ENCODE measurements around the gene POC5. TPM values are rescaled to one million over a fixed set of nuclear protein-coding genes. Genes with fewer than 3 reads are reported as not detected.

POC5 gene
- total RNA-seq, 3 donors from 2014 or later, result 7.7 to 13.3 (median 9.5) TPM

DNA sequence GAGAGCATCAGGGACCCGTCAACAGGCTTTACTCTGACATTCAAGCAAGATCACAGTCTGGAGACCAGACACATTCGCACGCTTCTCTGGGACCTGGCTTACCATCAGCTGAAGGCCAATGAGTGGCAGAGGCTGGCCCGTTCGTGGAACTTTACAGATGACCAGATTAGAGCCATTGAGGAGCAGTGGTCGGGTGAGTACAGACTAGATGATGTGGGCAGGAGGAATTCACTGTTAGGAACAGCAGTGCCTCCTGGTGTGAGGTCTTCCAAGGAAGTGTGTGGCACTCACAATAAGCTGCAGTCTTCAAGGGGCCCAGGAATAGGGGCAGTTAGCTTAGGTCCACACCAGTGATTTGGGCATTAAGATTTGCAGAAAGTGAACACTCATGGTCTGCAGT, 50.4 kb downstream of the POC5 start:
- Histone ChIP-seq H3K36me3 (ENCODE audit: low read depth) (no peaks in the 10 kb centered on the region), H3K4me1 (ENCODE audit: low read depth) (no peaks in the 10 kb centered on the region), H3K9me3 (no peaks in the 10 kb centered on the region), H3K4me3 (no peak overlapping the region)
- no peak for DNase-seq
- TF ChIP-seq, protein P1, sequence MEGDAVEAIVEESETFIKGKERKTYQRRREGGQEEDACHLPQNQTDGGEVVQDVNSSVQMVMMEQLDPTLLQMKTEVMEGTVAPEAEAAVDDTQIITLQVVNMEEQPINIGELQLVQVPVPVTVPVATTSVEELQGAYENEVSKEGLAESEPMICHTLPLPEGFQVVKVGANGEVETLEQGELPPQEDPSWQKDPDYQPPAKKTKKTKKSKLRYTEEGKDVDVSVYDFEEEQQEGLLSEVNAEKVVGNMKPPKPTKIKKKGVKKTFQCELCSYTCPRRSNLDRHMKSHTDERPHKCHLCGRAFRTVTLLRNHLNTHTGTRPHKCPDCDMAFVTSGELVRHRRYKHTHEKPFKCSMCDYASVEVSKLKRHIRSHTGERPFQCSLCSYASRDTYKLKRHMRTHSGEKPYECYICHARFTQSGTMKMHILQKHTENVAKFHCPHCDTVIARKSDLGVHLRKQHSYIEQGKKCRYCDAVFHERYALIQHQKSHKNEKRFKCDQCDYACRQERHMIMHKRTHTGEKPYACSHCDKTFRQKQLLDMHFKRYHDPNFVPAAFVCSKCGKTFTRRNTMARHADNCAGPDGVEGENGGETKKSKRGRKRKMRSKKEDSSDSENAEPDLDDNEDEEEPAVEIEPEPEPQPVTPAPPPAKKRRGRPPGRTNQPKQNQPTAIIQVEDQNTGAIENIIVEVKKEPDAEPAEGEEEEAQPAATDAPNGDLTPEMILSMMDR (IDR thresholded peaks at IDR 0.05), result no peak
- no peak for ATAC-seq
- intact Hi-C loops (cut with DNase I, micrococcal nuclease), result no loop called here

DNA sequence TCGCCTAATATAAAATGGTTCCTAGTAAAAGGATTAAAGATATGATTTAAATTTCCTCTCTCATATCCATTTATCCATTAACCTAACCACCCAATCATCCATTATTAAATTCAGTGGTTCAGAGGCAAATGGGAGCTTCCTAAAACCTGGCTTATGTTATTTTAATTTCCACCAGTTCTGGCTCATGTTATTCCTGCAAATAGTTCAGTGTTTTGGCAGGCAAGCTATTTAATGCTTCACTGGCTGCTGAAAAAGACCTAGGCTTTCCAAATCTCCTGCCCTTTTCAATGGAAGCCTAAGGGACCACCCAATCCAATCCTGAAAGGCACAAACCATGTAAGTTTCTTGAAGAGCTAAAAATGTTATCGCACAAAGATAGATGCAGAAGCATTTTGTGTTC, 52.3 kb downstream of the POC5 start:
- H3K4me1 ChIP-seq (ENCODE audit: low read depth), result no peaks in the 10 kb centered on the region
- ATAC-seq (no peak), DNase-seq (no peak)
- intact Hi-C loops (cut with DNase I, micrococcal nuclease), result no loop called here
- TF ChIP-seq, protein P1 (IDR thresholded peaks at IDR 0.05), result no peak
- H3K4me3 ChIP-seq, result no peak overlapping the region
- H3K9me3 ChIP-seq, result no peaks in the 10 kb centered on the region
- H3K36me3 ChIP-seq (ENCODE audit: low read depth), result no peaks in the 10 kb centered on the region

DNA sequence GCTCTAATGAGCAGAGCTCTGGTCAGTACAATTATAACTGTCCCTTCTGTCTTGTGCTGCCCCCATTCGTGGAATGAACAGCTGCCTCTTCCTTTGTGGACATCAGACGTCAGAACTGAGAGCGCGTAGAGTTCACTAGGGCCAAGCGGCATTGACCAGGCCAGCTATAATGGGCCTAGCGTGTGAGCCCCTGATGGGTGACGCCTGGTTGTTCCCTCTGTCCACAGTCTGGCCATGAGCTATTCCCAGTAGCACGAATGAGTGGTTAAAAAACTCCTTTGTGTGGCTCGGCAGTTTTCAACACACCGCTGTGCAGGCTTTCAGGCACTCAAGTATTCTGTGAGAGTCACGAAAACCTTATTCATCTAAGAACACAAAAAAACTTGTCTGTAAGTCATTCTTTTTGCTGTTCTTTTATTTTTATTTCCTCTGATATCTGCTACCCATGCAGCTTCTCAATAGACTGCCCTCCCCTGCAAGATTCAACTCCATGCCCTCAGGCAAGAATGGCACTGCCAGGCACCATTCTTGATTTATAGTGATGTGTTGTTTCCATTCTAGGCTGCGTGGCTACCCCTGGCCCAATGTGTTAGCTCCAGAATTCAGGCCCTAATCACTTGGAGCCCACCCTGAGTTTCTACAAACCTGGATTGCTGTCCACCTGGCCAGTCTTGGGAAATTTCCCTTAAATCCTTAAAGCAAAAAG, 53.5 kb downstream of the POC5 start:
- DNase-seq (no peak), ATAC-seq (no peak)
- Histone ChIP-seq H3K9me3 (no peaks in the 10 kb centered on the region), H3K36me3 (ENCODE audit: low read depth) (no peaks in the 10 kb centered on the region), H3K4me1 (ENCODE audit: low read depth) (no peaks in the 10 kb centered on the region), H3K4me3 (no peak overlapping the region)
- intact Hi-C loops (cut with DNase I, micrococcal nuclease), result no loop called here
- TF ChIP-seq, protein P1 (IDR thresholded peaks at IDR 0.05), result no peak

DNA sequence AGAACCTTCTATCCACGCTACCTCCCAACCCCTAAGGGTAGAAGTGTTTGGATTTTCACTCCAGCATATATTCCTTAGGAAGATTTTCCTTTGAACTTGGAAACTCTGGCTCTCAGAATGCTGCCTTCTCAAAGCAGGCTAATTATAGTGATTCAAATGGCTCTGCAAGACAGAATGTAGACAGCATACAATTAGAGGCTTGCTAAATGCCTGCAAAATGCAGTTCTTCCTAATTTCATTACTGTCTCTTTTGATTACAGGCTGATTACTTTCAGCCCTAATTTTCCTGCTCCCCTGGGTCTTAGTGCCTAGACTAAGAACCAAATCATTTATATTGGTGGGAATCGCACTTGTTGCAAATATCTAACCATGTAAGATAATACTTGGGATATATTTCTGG, 55.2 kb downstream of the POC5 start:
- no peaks in the 10 kb centered on the region for H3K9me3 ChIP-seq
- DNase-seq, result no peak

DNA sequence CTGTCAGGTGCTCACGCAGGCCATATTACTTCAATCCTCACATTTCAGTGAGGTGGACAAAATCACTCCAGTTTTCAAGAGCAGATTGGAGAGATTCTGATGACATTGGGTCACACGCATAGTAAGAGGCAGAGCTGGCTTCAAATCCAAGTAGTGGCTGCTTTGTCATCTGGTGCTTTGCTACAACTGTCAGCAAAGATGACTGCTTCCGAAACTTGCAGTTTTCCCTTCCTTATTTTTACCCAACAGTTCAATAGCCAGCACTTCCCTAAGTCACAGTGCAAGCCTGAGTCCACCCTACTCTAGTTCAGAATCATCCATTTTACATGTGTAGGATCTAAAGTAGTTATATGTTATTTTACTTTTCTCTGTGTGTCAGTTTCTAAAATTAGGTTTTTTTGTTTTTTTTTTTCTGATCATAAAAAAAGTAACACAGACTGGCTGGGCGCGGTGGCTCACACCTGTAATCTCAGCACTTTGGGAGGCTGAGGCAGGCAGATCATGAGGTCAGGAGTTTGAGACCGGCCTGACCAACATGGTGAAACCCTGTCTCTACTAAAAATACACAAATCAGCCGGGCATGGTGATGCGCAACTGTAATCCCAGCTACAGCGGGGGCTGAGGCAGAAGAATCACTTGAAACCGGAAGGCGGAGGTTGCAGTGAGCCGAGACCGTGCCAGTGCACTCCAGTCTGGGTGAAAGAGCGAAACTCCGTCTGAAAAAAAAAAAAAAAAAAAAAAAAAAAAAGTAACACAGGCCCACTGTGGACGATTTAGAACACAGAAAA, 56.4 kb downstream of the POC5 start:
- DNase-seq (no peak), ATAC-seq (no peak)
- H3K9me3 ChIP-seq, result no peaks in the 10 kb centered on the region
- intact Hi-C loops (cut with DNase I, micrococcal nuclease), result no loop called here
- H3K36me3 ChIP-seq (ENCODE audit: low read depth), result no peaks in the 10 kb centered on the region
- no peak overlapping the region for H3K4me3 ChIP-seq
- no peaks in the 10 kb centered on the region for H3K4me1 ChIP-seq (ENCODE audit: low read depth)
- TF ChIP-seq, protein P1 (IDR thresholded peaks at IDR 0.05), result no peak

More for the DNA sequence above, 55.2 kb downstream of the POC5 start:
- Histone ChIP-seq H3K4me1 (ENCODE audit: low read depth) (no peaks in the 10 kb centered on the region), H3K36me3 (ENCODE audit: low read depth) (no peaks in the 10 kb centered on the region), H3K4me3 (no peak overlapping the region)
- intact Hi-C loops (cut with DNase I, micrococcal nuclease), result no loop called here
- TF ChIP-seq, protein P1 (IDR thresholded peaks at IDR 0.05), result no peak
- no peak for ATAC-seq

All from mucosa of descending colon (tissue), 3 donors.